H1 (cell line): Measurements from ENCODE around the gene PRAF2. TPM values are rescaled to one million over a fixed set of nuclear protein-coding genes. Genes with fewer than 3 reads are reported as not detected.

ENCODE experiments used
- CTCF ChIA-PET: fragments of 300-600 bp; sonication (Branson Sonifier 250); formaldehyde crosslinking; loops from one replicate; lab custom pipeline; 2021; ENCODE audit not compliant: partially characterized antibody; lab: Charles Lee
- POLR2A ChIA-PET: fragments of 300-600 bp; sonication (Branson Sonifier 250); formaldehyde crosslinking; loops from one replicate; lab custom pipeline; 2021; ENCODE audit warnings: inconsistent platforms; ENCODE audit not compliant: partially characterized antibody; lab: Charles Lee
- DNase-seq, 2 experiments: peaks; one replicate each; pipeline versions ENCODE4 v3.0.0 to v3.0.0-alpha.2; 2010 to 2022; ENCODE audit warnings: low spot score in 2 of 2, low read depth in 1 of 2, mixed read lengths in 1 of 2
- FAIRE-seq: peaks from 2 replicates; lab custom pipeline; 2011; peaks lifted over from hg19 to GRCh38; lab: Jason Lieb, UNC
- H2AFZ ChIP-seq: 2 replicates; pipeline ENCODE4 v1.8.1; 2012; ENCODE audit warnings: low read length, inconsistent platforms
- H2AK5ac ChIP-seq: 2 replicates; pipeline ENCODE4 v1.6.1; 2013; ENCODE audit warnings: low read depth, low read length
- H2BK120ac ChIP-seq: replicated peaks from 2 replicates; pipeline ENCODE3; 2013; ENCODE audit warnings: low read depth, low read length, inconsistent platforms
- H2BK12ac ChIP-seq: 2 replicates; pipeline ENCODE4 v1.6.1; 2013; ENCODE audit warnings: low read depth, low read length
- H2BK15ac ChIP-seq: 2 replicates; pipeline ENCODE4 v1.6.1; 2013; ENCODE audit warnings: low read length
- H2BK20ac ChIP-seq: 2 replicates; pipeline ENCODE4 v1.6.1; 2013; ENCODE audit warnings: low read length
- H2BK5ac ChIP-seq: 2 replicates; pipeline ENCODE4 v1.6.1; 2013; ENCODE audit warnings: low read depth, low read length
- H3K14ac ChIP-seq: 2 replicates; pipeline ENCODE4 v1.6.1; 2013; ENCODE audit warnings: inconsistent platforms; ENCODE audit not compliant: insufficient read length
- H3K18ac ChIP-seq: 2 replicates; pipeline ENCODE4 v1.6.1; 2013; ENCODE audit warnings: low read length; ENCODE audit errors: extremely low read depth
- H3K23ac ChIP-seq: 2 replicates; pipeline ENCODE4 v1.6.1; 2013; ENCODE audit warnings: inconsistent platforms; ENCODE audit not compliant: insufficient read length
- H3K23me2 ChIP-seq: 2 replicates; pipeline ENCODE4 v1.6.1; 2013; ENCODE audit warnings: low read depth, low read length
- H3K27ac ChIP-seq: 2 replicates; pipeline ENCODE4 v1.6.1; 2011; ENCODE audit warnings: low read depth, low read length, inconsistent platforms
- H3K27me3 ChIP-seq, 4 experiments: replicated peaks in 1 of 4; 1 replicate in 1 of 4; 2 replicates in 3 of 4; pipeline versions ENCODE4 v1.6.1 to v1.8.1; 2011 to 2013; ENCODE audit warnings: low read length in 3 of 4, mild to moderate bottlenecking in 3 of 4, inconsistent platforms in 2 of 4, mixed read lengths in 2 of 4, moderate library complexity in 1 of 4; ENCODE audit not compliant: control insufficient read depth in 3 of 4, insufficient read depth in 3 of 4; ENCODE audit errors: extremely low read depth in 1 of 4
- H3K36me3 ChIP-seq, 4 experiments: 2 replicates each; pipeline versions ENCODE4 v1.6.1 to v1.8.1; 2011 to 2013; ENCODE audit warnings: mild to moderate bottlenecking in 4 of 4, low read length in 3 of 4, moderate library complexity in 2 of 4, control low read depth in 1 of 4, inconsistent platforms in 1 of 4; ENCODE audit not compliant: insufficient read depth in 4 of 4, control insufficient read depth in 2 of 4
- H3K4ac ChIP-seq: replicated peaks from 2 replicates; pipeline ENCODE3; 2013; ENCODE audit warnings: low read length, low read depth, mixed read lengths, inconsistent platforms; ENCODE audit not compliant: insufficient read length
- H3K4me1 ChIP-seq, 4 experiments: replicated peaks in 1 of 4; 1 replicate in 1 of 4; 2 replicates in 3 of 4; pipeline versions ENCODE4 v1.6.1 to v1.8.1; 2011 to 2013; ENCODE audit warnings: low read length in 3 of 4, inconsistent platforms in 2 of 4, mixed read lengths in 1 of 4; ENCODE audit not compliant: insufficient read depth in 4 of 4, control insufficient read depth in 3 of 4
- H3K4me2 ChIP-seq, 2 experiments: 2 replicates each; pipeline versions ENCODE4 v1.6.1 to v1.8.1; 2011 to 2013; ENCODE audit warnings: low read depth in 2 of 2, low read length in 2 of 2, control low read depth in 1 of 2, inconsistent platforms in 1 of 2, mild to moderate bottlenecking in 1 of 2; ENCODE audit not compliant: insufficient read depth in 1 of 2
- H3K4me3 ChIP-seq, 4 experiments: fragments of 200-600, 300-600 bp in 1 of 4; sonication (generic), shearing (Covaris generic), sonication (Bioruptor Twin) in 1 of 4; 2 replicates each; pipeline versions ENCODE4 v1.5.1 to v1.8.1; 2011 to 2016; ENCODE audit warnings: low read length in 4 of 4, low read depth in 3 of 4, control low read depth in 2 of 4, inconsistent platforms in 2 of 4, mild to moderate bottlenecking in 2 of 4, mixed read lengths in 1 of 4, moderate library complexity in 1 of 4; ENCODE audit not compliant: insufficient read depth in 2 of 4; ENCODE audit errors: extremely low read depth in 1 of 4
- H3K56ac ChIP-seq: replicated peaks from 2 replicates; pipeline ENCODE3; 2013; ENCODE audit warnings: low read depth, mild to moderate bottlenecking, mixed read lengths, low read length, inconsistent platforms; ENCODE audit not compliant: insufficient read length
- H3K79me1 ChIP-seq: 2 replicates; pipeline ENCODE4 v1.6.1; 2013; ENCODE audit warnings: low read depth, low read length, control low read depth
- H3K79me2 ChIP-seq, 2 experiments: 2 replicates each; pipeline versions ENCODE4 v1.6.1 to v1.8.1; 2012 to 2013; ENCODE audit warnings: low read length in 2 of 2, mild to moderate bottlenecking in 2 of 2, inconsistent platforms in 1 of 2; ENCODE audit not compliant: insufficient read depth in 2 of 2, control insufficient read depth in 1 of 2
- H3K9ac ChIP-seq, 4 experiments: replicated peaks in 1 of 4; 1 replicate in 1 of 4; 2 replicates in 3 of 4; pipeline versions ENCODE4 v1.6.1 to v1.8.1; 2011 to 2013; ENCODE audit warnings: low read depth in 3 of 4, low read length in 3 of 4, control low read depth in 2 of 4, mild to moderate bottlenecking in 2 of 4, moderate library complexity in 2 of 4, inconsistent platforms in 1 of 4; ENCODE audit errors: extremely low read depth in 1 of 4
- H3K9me3 ChIP-seq, 2 experiments: 2 replicates each; pipeline versions ENCODE4 v1.6.1 to v1.8.1; 2012 to 2013; ENCODE audit warnings: mild to moderate bottlenecking in 2 of 2, moderate library complexity in 2 of 2, control low read depth in 1 of 2, inconsistent platforms in 1 of 2, low read depth in 1 of 2, low read length in 1 of 2, mixed read lengths in 1 of 2; ENCODE audit not compliant: insufficient read depth in 2 of 2
- H4K20me1 ChIP-seq, 2 experiments: replicated peaks in 1 of 2; 2 replicates each; pipeline versions ENCODE3 to v1.8.1; 2011 to 2013; ENCODE audit warnings: inconsistent platforms in 2 of 2, low read length in 2 of 2, mild to moderate bottlenecking in 1 of 2; ENCODE audit not compliant: insufficient read depth in 2 of 2, control insufficient read depth in 1 of 2
- H4K5ac ChIP-seq: 2 replicates; pipeline ENCODE4 v1.6.1; 2013; ENCODE audit warnings: low read length, low read depth, mixed read lengths, inconsistent platforms; ENCODE audit not compliant: insufficient read length
- H4K8ac ChIP-seq: 2 replicates; pipeline ENCODE4 v1.8.0; 2013; ENCODE audit warnings: mild to moderate bottlenecking, moderate library complexity, low read length, inconsistent platforms; ENCODE audit not compliant: insufficient read depth; ENCODE audit errors: extremely low read depth
- H4K91ac ChIP-seq: replicated peaks from 2 replicates; pipeline ENCODE3; 2013; ENCODE audit warnings: low read length, mixed read lengths, inconsistent platforms; ENCODE audit not compliant: insufficient read length
- BRCA1 ChIP-seq: IDR thresholded peaks from 2 replicates; pipeline ENCODE4 v1.6.1; 2012; ENCODE audit warnings: low read depth, low read length, improper control_type of control experiment
- CTBP2 ChIP-seq: IDR thresholded peaks from 2 replicates; pipeline ENCODE4 v1.7.0; 2011; ENCODE audit warnings: borderline replicate concordance, mild to moderate bottlenecking, moderate library complexity, mixed read lengths, low read length; ENCODE audit not compliant: insufficient read depth, insufficient read length
- FOSL1 ChIP-seq: IDR thresholded peaks from 2 replicates; pipeline ENCODE4 v1.6.1; 2011; ENCODE audit warnings: mild to moderate bottlenecking, low read depth, low read length, moderate library complexity; ENCODE audit not compliant: insufficient read depth
- GTF2F1 ChIP-seq: IDR thresholded peaks from 2 replicates; pipeline ENCODE4 v1.6.1; 2012; ENCODE audit warnings: low read depth, low read length, improper control_type of control experiment, borderline replicate concordance
- MAFK ChIP-seq: IDR thresholded peaks from 2 replicates; pipeline ENCODE4 v1.6.1; 2012; ENCODE audit warnings: low read depth, mild to moderate bottlenecking, improper control_type of control experiment, low read length
- SP2 ChIP-seq: IDR thresholded peaks from 2 replicates; pipeline ENCODE4 v1.6.1; 2012; ENCODE audit warnings: mild to moderate bottlenecking, low read length, inconsistent platforms
- SUZ12 ChIP-seq: fragments of 200-600 bp; sonication (generic); IDR thresholded peaks from 2 replicates; pipeline ENCODE4 v1.6.1; 2012; ENCODE audit warnings: mild to moderate bottlenecking, inconsistent platforms, low read length, moderate library complexity, mixed read lengths
- TAF1 ChIP-seq: IDR thresholded peaks from 2 replicates; pipeline ENCODE4 v1.6.1; 2011; ENCODE audit warnings: mild to moderate bottlenecking, low read depth, low read length
- WGBS, 2 experiments: shearing (Covaris generic) in 1 of 2; methylation state at CpG; one replicate each; pipeline versions ENCODE4 v1.1.6 to v1.1.7; 2013 to 2015; ENCODE audit warnings: low lambda C conversion rate in 2 of 2, mixed read lengths in 2 of 2, inconsistent platforms in 1 of 2, low coverage in 1 of 2, missing lambda C conversion rate in 1 of 2; ENCODE audit not compliant: insufficient replicate concordance in 2 of 2, insufficient coverage in 1 of 2, insufficient read length in 1 of 2; ENCODE audit errors: extremely low coverage in 1 of 2, missing lambda C conversion rate in 1 of 2; 5-methylcytosine and 5-hydroxymethylcytosine counted together
- polyA plus RNA-seq, 7 experiments: library from polyadenylated mRNA; depleted of rRNA in 3 of 7; stranded (reverse) in 5 of 7; unstranded in 2 of 7; fragments of >200 nt in 5 of 7; fragments of 200-250 nt in 2 of 7; gene quantifications; 1 replicate in 5 of 7; 2 replicates in 1 of 7; 4 replicates in 1 of 7; pipeline versions ENCODE4 v1.2.1 to v1.2.3, GENCODE V29; 2011 to 2013; ENCODE audit warnings: missing spikeins in 2 of 7, mixed read lengths in 2 of 7
- total RNA-seq: library from RNA; stranded (reverse); fragmentation: NEBNext Ultra II Directional; extraction: Animal tissue kit (Norgen Biotek cat#: 25700); gene quantifications from 2 replicates; pipeline ENCODE4 v1.2.1, GENCODE V29; 2021
- TF ChIP-seq, protein P1 (sequence below): IDR thresholded peaks from 2 replicates; pipeline ENCODE4 v1.6.1; 2012; ENCODE audit warnings: low read length, inconsistent platforms

Gene PRAF2
- total and polyA plus RNA-seq, 2 of the 8 experiments (the other 6 are each of a cell fraction or from before 2014, with no cell fraction given) = 11.3 to 15.4 TPM

DNA sequence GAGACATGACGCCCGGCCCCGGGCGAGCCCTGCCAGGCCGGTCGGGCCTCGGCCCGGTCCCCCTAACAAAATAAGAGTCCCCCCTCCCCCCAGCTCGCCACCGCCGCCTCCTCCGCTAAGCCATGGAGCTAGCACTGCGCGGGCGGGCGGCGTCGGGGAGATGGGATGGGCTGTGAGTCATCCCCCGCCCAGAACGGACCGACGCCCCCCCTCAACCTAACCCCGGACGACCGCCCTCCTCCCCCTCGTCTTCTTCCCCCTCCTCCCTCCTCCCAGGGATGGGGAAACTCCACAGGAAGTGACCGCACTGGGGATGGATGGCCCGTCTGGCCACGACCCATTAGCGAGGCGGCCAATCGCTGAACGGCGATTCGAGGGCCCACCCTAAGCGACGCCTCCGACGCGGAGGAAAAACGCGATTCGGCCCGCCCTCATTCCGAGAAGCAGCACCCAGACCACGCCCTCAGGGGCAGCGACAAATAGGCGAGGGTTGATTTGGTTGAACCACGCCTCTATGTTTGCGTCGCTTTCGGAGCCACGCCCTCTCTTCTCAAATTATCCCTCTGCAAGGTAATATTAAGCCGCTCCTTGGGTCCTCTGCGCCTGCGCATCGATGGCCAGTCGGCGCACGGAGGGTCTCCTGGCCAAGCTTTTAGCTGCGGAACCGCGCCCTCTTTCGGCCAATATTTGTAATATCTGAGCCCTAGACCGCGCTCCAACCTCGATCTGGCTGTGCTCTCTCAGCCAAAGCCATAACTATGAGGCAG is 30.4 kb downstream of the PRAF2 start, which contains the start of gene TFE3:
TFE3 (minus strand) TSS at position 138 of the 767 bp plus-strand sequence; CDS start at position 7, 131 bp downstream.
- Histone ChIP-seq H4K20me1 (no peaks in the 10 kb centered on the region), H3K4ac (no peak within 1 kb of the TSS), H3K56ac (no peak within 1 kb of the TSS), H3K9ac (peak within 1 kb of the TSS; percentile 13 to 82 (median 53)), H4K8ac (no peak within 1 kb of the TSS; the same call in 1 of the 2 replicates), H2AK5ac (no peak within 1 kb of the TSS), H3K79me2 (peaks cover 9 to 28% of the 10 kb centered on the region in 2 experiments; a peak in 3 of 4 replicates), H2BK20ac (no peak within 1 kb of the TSS), H3K18ac (peak within 1 kb of the TSS; percentile 48), H3K4me2 (peak within 1 kb of the TSS; percentile 67 to 75), H4K91ac (peak within 1 kb of the TSS; percentile 66), H3K23me2 (peaks cover 2% of the 10 kb centered on the region; the same call in 1 of the 2 replicates), H3K14ac (no peak within 1 kb of the TSS), H3K4me1 (peaks cover 6 to 13% (median 7%) of the 10 kb centered on the region in 4 experiments), H3K9me3 (no peaks in the 10 kb centered on the region), H2AFZ (no peak within 1 kb of the TSS), H4K5ac (peak within 1 kb of the TSS; percentile 64), H2BK15ac (peak within 1 kb of the TSS; percentile 81; the same call in 1 of the 2 replicates), H3K79me1 (no peaks in the 10 kb centered on the region), H2BK5ac (peak within 1 kb of the TSS; percentile 85; the same call in 1 of the 2 replicates), H3K36me3 (peaks cover 5 to 12% (median 8%) of the 10 kb centered on the region in 4 experiments; a peak in 6 of 8 replicates), H2BK120ac (peak within 1 kb of the TSS; percentile 67), H3K27me3 (no peaks in the 10 kb centered on the region), H3K27ac (peak within 1 kb of the TSS; percentile 81), H3K23ac (no peak within 1 kb of the TSS), H2BK12ac (0 out of 2 replicates have a peak within 1 kb of the TSS, but pooled peaks have one; percentile 60), H3K4me3 (peak within 1 kb of the TSS; percentile 73 to 95 (median 86))
- ChIA-PET POLR2A (interaction anchor here (1.2 to 3.1 kb wide), 9 partner anchors 10 to 146 kb away, joined by 3 to 16 read pairs (median 4); partner anchors contain the start of genes GRIPAP1, KCND1, OTUD5 and PQBP1), CTCF (interaction anchor here (0.9 to 1.6 kb wide), 5 partner anchors 16 to 72 kb away, joined by 3 to 5 read pairs (median 5); partner anchors contain the start of gene KCND1)
- 2% methylated on average over 38 of the region's 67 CpGs; no CpG with 5 or more reads in 1 of the 2 experiments for WGBS, 2 experiments
- DNase-seq (peak; percentile 88 to 96), FAIRE-seq (peak; percentile 95)
- no peak for TF ChIP-seq SP2
- TF ChIP-seq SUZ12 = no peak
- no peak for TF ChIP-seq GTF2F1
- TF ChIP-seq, protein P1, sequence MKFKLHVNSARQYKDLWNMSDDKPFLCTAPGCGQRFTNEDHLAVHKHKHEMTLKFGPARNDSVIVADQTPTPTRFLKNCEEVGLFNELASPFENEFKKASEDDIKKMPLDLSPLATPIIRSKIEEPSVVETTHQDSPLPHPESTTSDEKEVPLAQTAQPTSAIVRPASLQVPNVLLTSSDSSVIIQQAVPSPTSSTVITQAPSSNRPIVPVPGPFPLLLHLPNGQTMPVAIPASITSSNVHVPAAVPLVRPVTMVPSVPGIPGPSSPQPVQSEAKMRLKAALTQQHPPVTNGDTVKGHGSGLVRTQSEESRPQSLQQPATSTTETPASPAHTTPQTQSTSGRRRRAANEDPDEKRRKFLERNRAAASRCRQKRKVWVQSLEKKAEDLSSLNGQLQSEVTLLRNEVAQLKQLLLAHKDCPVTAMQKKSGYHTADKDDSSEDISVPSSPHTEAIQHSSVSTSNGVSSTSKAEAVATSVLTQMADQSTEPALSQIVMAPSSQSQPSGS = no peak
- TF ChIP-seq TAF1 = 0 out of 2 replicates have a peak, but pooled peaks have one; percentile 34
- TF ChIP-seq CTBP2 = no peak
- TF ChIP-seq FOSL1 = no peak
- no peak for TF ChIP-seq MAFK
- no peak for TF ChIP-seq BRCA1
